Esophagus squamous epithelium (tissue), 5 donors: ENCODE results near the gene GEMIN5. TPM values are rescaled to one million over a fixed set of nuclear protein-coding genes. Genes with fewer than 3 reads are reported as not detected.

Source experiments
- DNase-seq: peaks from one replicate; lab custom pipeline; 2025; lab: John Stamatoyannopoulos, UW
- H3K27ac ChIP-seq, 4 donors: fragments of 200-600 bp; sonication (generic); one replicate each; pipeline ENCODE4 v1.5.1; 2016 to 2019; ENCODE audit warnings: mild to moderate bottlenecking in 1 of 4
- H3K27me3 ChIP-seq, 4 donors: fragments of 200-600 bp; sonication (generic); 1 replicate in 3 of 4; 2 replicates in 1 of 4; pipeline versions ENCODE4 v1.5.1 to v1.6.0; 2017 to 2021; ENCODE audit warnings: antibody characterized with exemption in 1 of 4
- H3K36me3 ChIP-seq, 3 donors: fragments of 200-600 bp; sonication (generic); one replicate each; pipeline ENCODE4 v1.5.1; 2016 to 2019
- H3K4me1 ChIP-seq, 3 donors: fragments of 200-600 bp; sonication (generic); one replicate each; pipeline ENCODE4 v1.5.1; 2017 to 2019
- H3K4me3 ChIP-seq, 4 donors: fragments of 200-600 bp; sonication (generic); 1 replicate in 3 of 4; 2 replicates in 1 of 4; pipeline ENCODE4 v1.5.1; 2016 to 2019; ENCODE audit warnings: mild to moderate bottlenecking in 2 of 4, moderate library complexity in 1 of 4
- H3K9me3 ChIP-seq, 3 donors: fragments of 200-600 bp; sonication (generic); one replicate each; pipeline ENCODE4 v1.5.1; 2016 to 2019
- CTCF ChIP-seq, 6 experiments: fragments of 450-650 bp in 4 of 6; fragments of 200-600 bp in 2 of 6; sonication (generic) in 2 of 6; IDR thresholded peaks; one replicate each; pipeline ENCODE4 v1.5.1; 2016 to 2019; ENCODE audit warnings: antibody characterized with exemption in 6 of 6, mild to moderate bottlenecking in 4 of 6, moderate library complexity in 4 of 6
- POLR2A ChIP-seq, 4 donors: fragments of 450-650 bp; IDR thresholded peaks; one replicate each; pipeline ENCODE4 v1.6.1; 2017; ENCODE audit warnings: antibody characterized with exemption in 4 of 4, mild to moderate bottlenecking in 4 of 4, moderate library complexity in 3 of 4
- WGBS, 2 donors: methylation state at CpG; one replicate each; pipeline ENCODE4 v1.1.5; 2018; 5-methylcytosine and 5-hydroxymethylcytosine counted together
- intact Hi-C: fragments of 100-400 bp; cut with DNase I; formaldehyde crosslinking; loops from one replicate; pipeline ENCODE4 v1.15.0; 2022
- total RNA-seq, 4 donors: library from RNA; depleted of rRNA; stranded (reverse); fragments of >200 nt; gene quantifications; one replicate each; pipeline ENCODE4 v1.1.0, GENCODE V29; 2016
- donor health status: DM: yes; HTN: yes; CAD: no.

The GEMIN5 gene
- total RNA-seq, 4 donors from 2014 or later, result 10.1 to 18.1 (median 13.2) TPM

GRCh38 chr5:154861946-154862345 lies 76.1 kb downstream of the GEMIN5 start:
- intact Hi-C loops, result no loop called here
- Histone ChIP-seq H3K27me3 (no peaks in the 10 kb centered on the region), H3K4me3 (no peak overlapping the region), H3K9me3 (no peaks in the 10 kb centered on the region), H3K27ac (no peak overlapping the region), H3K4me1 (peaks cover 0 to 63% (median 34%) of the 10 kb centered on the region in 3 donors), H3K36me3 (peaks cover 0 to 54% (median 10%) of the 10 kb centered on the region in 3 donors)
- 79 to 87% methylated on average over 8 of the region's 8 CpGs for WGBS, 2 donors
- no peak for DNase-seq
- no peak for TF ChIP-seq POLR2A (IDR thresholded peaks at IDR 0.05)

- Histone ChIP-seq H3K27ac (peak overlapping the region in 3 of 4 donors; percentile 32 to 100 (median 98)), H3K27me3 (no peaks in the 10 kb centered on the region), H3K9me3 (no peaks in the 10 kb centered on the region), H3K4me3 (peak overlapping the region in 3 of 4 donors; percentile 74 to 93 (median 90)), H3K36me3 (peaks cover 0 to 42% (median 5%) of the 10 kb centered on the region in 3 donors), H3K4me1 (peaks cover 0 to 60% (median 38%) of the 10 kb centered on the region in 3 donors)
- no peak for DNase-seq
- TF ChIP-seq POLR2A (IDR thresholded peaks at IDR 0.05), result no peak
- intact Hi-C loops, result no loop called here
- whole genome bisulfite sequencing, 2 donors, result 23 to 44% methylated on average over 4 of the region's 4 CpGs
These were observed 77.2 kb downstream of the GEMIN5 start for GRCh38 chr5:154860765-154861164.

DNA sequence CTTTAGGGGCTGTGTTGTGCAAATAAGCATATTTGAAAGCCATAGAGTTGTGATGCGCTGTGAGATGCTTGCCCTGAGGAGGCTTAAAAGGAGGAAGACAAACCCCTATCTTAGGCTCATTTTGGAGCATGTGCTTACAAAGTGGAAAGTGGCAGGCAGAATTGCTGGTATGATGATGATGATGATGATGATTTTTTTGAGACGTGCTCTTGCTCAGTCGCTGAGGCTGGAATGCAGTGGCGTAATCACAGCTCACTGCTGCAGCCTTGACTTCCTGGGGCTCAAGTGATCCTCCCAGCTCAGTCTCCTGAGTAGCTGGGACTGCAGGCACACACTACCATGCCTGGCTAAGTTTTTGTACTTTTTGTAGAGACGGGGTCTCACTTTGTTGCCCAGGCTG lies 77.9 kb downstream of the GEMIN5 start:
- TF ChIP-seq CTCF (IDR thresholded peaks at IDR 0.05), result no peak
- TF ChIP-seq POLR2A (IDR thresholded peaks at IDR 0.05), result peak in 1 of 4 donors; percentile 13
- Histone ChIP-seq H3K4me1 (peaks cover 0 to 57% (median 38%) of the 10 kb centered on the region in 3 donors), H3K4me3 (peak overlapping the region; percentile 62 to 93 (median 82)), H3K27ac (peak overlapping the region; percentile 94 to 100 (median 98)), H3K27me3 (no peaks in the 10 kb centered on the region), H3K9me3 (no peaks in the 10 kb centered on the region), H3K36me3 (peaks cover 0 to 35% (median 0%) of the 10 kb centered on the region in 3 donors)
- 22 to 35% methylated on average over 5 of the region's 5 CpGs for WGBS, 2 donors
- no peak for DNase-seq
- intact Hi-C loops, result no loop called here

DNA sequence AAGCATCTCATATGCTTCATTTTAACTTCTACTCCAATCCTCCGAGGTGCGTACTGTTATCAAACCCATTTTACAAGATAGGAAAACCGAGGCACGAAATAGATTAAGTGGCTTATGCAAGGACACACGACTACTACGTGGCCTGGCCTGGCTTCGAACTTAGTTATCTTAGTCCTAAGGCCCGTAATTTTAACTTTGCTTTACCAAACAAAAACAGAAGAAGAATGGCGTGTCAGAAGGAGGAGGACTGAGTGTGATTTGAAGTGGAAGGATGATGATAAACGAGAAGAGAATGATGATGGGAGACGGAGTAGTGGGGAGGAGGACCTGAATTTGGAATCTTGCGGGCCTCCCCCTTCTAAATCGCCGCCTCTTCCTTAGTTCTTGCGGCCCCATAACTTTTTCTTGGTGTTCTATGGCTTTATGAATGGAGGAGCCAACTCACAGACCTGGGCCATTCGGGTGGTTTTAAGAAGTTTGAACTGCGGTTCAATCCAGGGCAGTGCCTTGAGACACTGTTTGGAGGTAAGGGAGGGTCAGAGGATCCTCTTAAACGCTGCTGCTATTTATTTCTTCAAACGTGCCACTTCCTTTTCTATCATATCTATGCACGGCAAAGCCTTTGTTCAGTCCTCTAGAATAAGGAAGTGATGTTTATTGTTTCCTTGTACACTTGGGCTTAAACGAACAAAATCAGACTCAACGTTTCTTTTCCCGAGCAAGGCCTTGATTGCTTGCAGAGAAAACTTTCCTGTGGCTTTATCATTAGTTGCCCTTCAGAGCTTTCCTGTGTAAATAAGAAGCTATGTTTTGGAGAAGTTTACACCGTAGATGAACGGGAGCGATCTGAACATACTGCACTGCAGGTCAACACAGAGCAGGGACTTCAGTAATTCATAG lies 78.8 kb downstream of the GEMIN5 start:
- no peaks in the 10 kb centered on the region for H3K9me3 ChIP-seq
- peaks cover 0 to 26% (median 0%) of the 10 kb centered on the region in 3 donors for H3K36me3 ChIP-seq
- H3K27ac ChIP-seq, result peak overlapping the region; percentile 94 to 100 (median 98)
- intact Hi-C loops, result no loop called here
- peaks cover 0 to 57% (median 38%) of the 10 kb centered on the region in 3 donors for H3K4me1 ChIP-seq
- DNase-seq, result no peak
- 0 to 1% methylated on average over 26 of the region's 26 CpGs for WGBS, 2 donors
- H3K27me3 ChIP-seq, result no peaks in the 10 kb centered on the region
- no peak for TF ChIP-seq CTCF (IDR thresholded peaks at IDR 0.05)
- TF ChIP-seq POLR2A (IDR thresholded peaks at IDR 0.05), result no peak
- H3K4me3 ChIP-seq, result peak overlapping the region; percentile 62 to 93 (median 82)

- peaks cover 0 to 56% (median 38%) of the 10 kb centered on the region in 3 donors for H3K4me1 ChIP-seq
- 0 to 3% methylated on average over 10 to 21 of the region's 65 CpGs for WGBS, 2 donors
- TF ChIP-seq CTCF (IDR thresholded peaks at IDR 0.05) (no peak), POLR2A (IDR thresholded peaks at IDR 0.05) (peak in 3 of 4 donors; percentile 81 to 96 (median 96))
- H3K9me3 ChIP-seq, result no peaks in the 10 kb centered on the region
- H3K36me3 ChIP-seq, result peaks cover 0 to 19% (median 0%) of the 10 kb centered on the region in 3 donors
- peak within 1 kb of the TSS; percentile 94 to 100 (median 98) for H3K27ac ChIP-seq
- peak; percentile 96 for DNase-seq
- no peaks in the 10 kb centered on the region for H3K27me3 ChIP-seq
- intact Hi-C loops, result no loop called here
- H3K4me3 ChIP-seq, result peak within 1 kb of the TSS; percentile 62 to 93 (median 82)
These were observed 79.6 kb downstream of the GEMIN5 start, which contains the start of gene CNOT8 for GRCh38 chr5:154858297-154858971. Gene CNOT8 (plus strand): TSS chr5:154858627. CDS start chr5:154863279, 4,652 bp downstream.
